ENCODE results near the gene CFAP157. TPM values are rescaled to one million over a fixed set of nuclear protein-coding genes. Genes with fewer than 3 reads are reported as not detected.
"Not testable (repeated sequence)": the region's sequence is repeated elsewhere in the genome, so short reads cannot be mapped to it uniquely, and the experiment has no call there.

CFAP157 gene
- total RNA-seq, 1 donor from 2014 or later: 0.10 TPM

GRCh38 chr9:127735530-127736185, 28.9 kb downstream of the CFAP157 start:
- no peak for DNase-seq (ENCODE audit: low read depth)

GRCh38 chr9:127738666-127739065, 31.9 kb downstream of the CFAP157 start:
- DNase-seq (ENCODE audit: low read depth): no peak

- no peak for DNase-seq (ENCODE audit: low read depth)
Measured at GRCh38 chr9:127739614-127740330, 33.0 kb downstream of the CFAP157 start.

GRCh38 chr9:127741831-127742434, 35.1 kb downstream of the CFAP157 start:
- DNase-seq (ENCODE audit: low read depth): peak; percentile 48

GRCh38 chr9:127742435-127743088, 35.8 kb downstream of the CFAP157 start:
- DNase-seq (ENCODE audit: low read depth): peak; percentile 23

- no peak for DNase-seq (ENCODE audit: low read depth)
Measured at GRCh38 chr9:127744398-127745110, 37.8 kb downstream of the CFAP157 start.

GRCh38 chr9:127746959-127747569, 40.3 kb downstream of the CFAP157 start:
- DNase-seq (ENCODE audit: low read depth): no peak

GRCh38 chr9:127749090-127749787, 42.5 kb downstream of the CFAP157 start:
- DNase-seq (ENCODE audit: low read depth): no peak

- DNase-seq (ENCODE audit: low read depth): no peak
Measured at GRCh38 chr9:127751269-127752054, 44.7 kb downstream of the CFAP157 start.

- DNase-seq (ENCODE audit: low read depth): no peak
Measured at GRCh38 chr9:127753148-127753547, 46.4 kb downstream of the CFAP157 start.

- no peak for DNase-seq (ENCODE audit: low read depth)
Measured at GRCh38 chr9:127753622-127754021, 46.8 kb downstream of the CFAP157 start.

GRCh38 chr9:127754099-127755060, 47.6 kb downstream of the CFAP157 start:
- DNase-seq (ENCODE audit: low read depth): no peak

GRCh38 chr9:127755061-127756060, 48.6 kb downstream of the CFAP157 start:
- DNase-seq (ENCODE audit: low read depth): no peak

GRCh38 chr9:127756233-127756632, 49.4 kb downstream of the CFAP157 start:
- DNase-seq (ENCODE audit: low read depth): no peak

GRCh38 chr9:127756776-127757175, 50.0 kb downstream of the CFAP157 start:
- DNase-seq (ENCODE audit: low read depth): not testable (repeated sequence)

- DNase-seq (ENCODE audit: low read depth): no peak
Measured at GRCh38 chr9:127758843-127759242, 52.1 kb downstream of the CFAP157 start.

- DNase-seq (ENCODE audit: low read depth): no peak
Measured at GRCh38 chr9:127761061-127761460, 54.3 kb downstream of the CFAP157 start.

Data from renal cortical epithelial cell (primary cell).